ENCODE measurements around the gene RAD9A.
"Not testable (repeated sequence)": the region's sequence is repeated elsewhere in the genome, so short reads cannot be mapped to it uniquely, and the experiment has no call there.

Gene RAD9A

DNA sequence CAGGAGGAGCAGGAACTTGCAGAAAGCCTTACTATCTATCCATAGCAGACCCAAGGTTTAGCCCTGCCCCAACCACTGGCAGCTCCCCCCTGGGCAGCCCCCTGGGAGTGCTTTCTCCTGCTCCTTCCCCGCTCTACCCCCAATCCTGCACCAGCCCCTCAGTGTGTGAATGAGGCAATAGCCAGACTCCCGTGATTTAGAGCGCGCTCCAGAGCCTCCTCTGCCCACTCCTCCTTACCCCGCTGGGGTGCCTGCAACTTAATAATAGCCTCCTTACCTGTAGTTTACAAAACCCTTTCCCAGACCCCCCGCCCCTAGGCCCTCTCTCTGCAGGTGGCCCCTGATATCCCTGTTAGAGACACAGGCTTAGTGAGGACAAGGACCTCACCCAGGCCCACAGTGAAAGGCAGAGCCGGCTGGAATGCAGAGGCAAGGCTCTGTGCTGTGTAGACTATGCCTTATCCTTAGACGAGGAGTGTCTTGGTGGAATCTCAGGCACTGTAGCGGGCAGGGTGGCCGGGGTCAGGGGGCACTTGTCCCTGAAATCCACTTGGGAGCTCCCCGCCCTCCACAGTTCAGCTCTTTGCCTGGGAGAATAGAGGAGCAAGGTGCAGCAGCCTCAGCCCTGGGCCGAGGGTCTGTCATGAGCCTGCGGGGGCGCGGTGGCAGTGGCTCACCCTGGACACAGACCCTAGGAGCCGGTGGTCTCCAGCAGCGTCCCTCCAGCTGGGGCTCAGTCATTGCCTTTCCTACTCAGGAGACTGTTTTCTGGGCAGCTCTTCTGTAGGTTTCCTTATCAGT, 19.4 kb downstream of the RAD9A start:
- FAIRE-seq = no peak

DNA sequence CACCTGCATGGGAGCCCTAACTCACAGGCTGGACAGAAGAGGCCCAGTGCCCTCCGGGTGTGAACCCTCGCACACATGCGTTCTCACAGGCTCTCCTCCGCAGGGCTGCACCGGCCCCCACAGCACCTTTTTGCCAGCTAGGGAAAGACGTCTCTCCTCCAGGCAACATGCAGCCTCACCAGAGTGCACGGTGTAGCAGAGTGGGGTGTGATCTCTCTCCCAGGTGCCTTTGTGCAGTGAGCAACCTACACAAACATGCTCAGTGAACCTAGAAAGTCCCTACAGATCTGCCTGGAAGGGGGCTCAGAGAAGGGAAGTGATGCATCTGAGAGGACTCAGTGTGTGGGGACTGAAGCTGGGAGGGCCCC, 20.0 kb downstream of the RAD9A start:
- FAIRE-seq = no peak

DNA sequence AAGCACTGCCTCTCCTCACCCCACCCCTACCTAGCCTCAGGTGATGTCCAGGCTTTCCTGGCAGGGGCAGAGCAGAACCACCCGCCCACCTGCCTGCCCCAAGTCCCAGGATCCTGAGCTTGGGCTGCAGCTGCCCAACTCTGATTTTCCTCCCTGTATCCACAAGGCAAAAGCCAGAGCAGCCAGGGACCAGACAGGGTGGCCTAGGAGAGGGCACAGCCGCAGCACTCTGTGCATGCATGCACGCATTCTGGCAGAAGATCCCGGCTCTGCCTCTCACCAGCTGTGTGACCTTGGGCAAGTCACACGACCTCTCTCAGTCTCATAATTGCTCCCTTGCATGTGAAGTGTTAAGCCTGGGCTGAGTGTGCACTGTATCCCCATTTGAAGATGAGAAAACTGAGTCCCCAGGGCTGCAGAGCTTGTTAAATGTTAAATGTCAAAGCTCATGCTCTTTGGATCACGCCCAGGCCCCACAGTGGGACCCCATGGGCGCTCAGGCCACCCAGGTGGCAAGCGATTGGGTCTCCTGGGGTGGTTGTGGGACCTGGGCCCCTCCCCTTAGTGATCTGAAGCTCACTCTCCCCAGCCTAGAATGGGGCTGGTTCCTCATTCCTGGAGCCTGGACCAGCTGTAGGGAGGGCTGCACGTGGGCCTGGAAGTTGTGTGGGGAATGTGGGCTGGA, 20.9 kb downstream of the RAD9A start:
- FAIRE-seq = no peak

DNA sequence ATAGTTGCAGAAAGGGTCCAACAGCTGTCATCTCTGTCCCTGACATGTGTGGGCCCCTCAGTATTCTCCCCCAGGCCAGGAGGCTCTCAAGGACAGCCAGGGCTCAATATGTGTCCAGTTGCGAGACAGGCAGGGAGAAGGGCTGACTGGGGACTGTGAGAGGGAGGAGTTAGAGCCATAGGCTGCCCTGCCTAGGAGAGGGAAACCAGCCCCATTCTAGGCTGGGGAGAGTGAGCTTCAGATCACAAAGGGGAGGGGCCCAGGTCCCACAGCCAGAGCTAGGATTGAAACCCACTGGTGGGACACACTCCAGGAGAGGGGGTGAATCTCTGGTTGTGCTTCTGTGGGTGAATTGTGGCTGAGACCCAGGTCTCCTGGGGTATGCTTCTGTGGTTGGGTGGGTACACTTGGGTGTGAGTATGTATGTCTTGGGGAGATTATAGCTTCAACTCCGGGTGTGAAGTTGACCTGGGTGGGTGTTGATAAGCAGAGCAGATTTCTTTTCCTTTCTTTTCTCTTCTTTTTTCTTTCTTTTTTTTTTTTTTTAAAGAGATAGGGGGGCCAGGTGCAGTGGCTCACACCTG, 21.6 kb downstream of the RAD9A start:
- FAIRE-seq = no peak

DNA sequence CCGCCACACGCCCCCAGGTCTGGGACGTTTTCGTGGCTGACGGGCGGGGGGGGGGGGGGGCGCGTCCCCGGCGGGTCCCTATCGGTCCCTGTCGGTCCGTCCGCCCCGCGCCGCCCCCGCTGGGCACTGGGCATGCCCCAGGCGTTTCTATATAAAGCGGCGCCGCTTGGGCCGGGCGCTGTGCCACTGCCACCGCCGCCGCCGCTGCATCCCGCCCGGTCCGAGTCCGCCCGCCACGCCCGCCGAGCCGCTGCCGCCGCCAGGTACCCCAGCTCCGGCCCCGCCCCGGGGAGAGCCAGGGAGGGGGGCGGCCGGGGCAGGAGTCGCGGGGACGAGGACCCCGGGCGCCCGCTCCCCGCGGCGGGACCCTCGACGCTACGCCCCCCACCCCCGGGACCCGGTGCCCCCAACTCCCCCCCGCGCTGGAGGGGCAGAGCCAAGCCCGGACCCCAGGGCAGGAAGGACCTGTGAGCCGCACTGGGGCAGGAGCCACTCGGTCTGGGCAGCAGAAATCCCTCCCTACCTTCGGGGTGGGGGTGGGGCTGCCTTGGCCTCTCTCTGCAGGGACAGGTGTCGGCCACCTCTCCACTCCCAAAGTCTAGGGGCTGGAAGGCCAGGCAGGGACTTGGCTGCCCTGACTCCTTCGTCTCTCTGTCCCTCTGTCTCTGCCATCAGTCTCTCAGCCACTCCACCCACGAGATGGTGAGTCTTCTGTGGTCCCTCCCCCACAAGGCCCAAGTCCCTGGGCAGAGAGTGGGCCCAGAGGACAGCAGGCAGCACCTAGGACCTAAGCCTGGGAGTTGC, 23.9 kb downstream of the RAD9A start, which contains the start of gene CARNS1:
Gene CARNS1, plus strand, starts transcription at position 178 of the 804 bp plus-strand sequence. Its CDS starts 522 bp downstream, at position 700.
- no peak for FAIRE-seq

DNA sequence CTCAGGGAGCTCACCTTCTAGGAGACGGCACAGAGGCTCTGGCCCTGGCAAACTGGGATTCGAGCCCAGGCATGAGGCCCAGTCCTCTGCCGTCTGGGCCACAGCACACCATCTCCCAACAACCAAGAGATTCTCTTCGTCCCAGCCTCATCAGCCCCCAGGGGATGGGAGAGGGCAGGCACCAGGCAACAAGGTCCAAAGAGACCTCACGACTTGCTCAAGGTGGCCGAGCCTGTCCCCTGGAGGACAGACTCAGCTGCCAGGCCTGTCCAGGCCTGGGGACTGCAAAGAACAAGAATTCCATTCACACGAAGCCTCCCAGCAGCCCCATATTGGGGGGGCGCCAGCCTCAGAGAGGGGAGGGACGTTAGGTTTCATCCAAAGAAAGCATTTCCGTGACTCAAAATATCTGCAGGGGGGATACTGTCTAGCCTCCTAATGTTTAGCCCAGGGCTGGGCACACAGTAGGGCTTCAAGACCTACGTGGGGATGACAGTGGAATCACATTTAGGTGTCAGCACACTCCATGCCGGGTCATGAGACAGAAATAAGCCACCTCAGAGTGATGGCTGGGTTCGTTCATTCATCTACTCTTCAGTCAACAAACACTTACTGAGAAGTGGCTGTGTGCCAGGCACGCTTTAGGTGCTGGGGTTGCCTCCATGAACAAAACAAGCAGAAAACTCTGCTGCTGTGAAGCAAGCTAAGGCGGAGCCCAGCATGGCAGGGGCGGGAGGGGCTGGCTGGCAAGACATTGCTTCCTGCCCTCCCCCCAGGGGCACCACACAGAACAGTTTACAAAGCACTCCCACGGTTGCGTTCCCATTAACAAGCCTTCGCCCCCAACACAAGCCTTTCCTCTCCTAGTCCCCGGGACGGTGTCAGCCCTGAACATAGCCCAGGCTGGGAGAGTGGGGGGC, 24.9 kb downstream of the RAD9A start:
- no peak for FAIRE-seq

DNA sequence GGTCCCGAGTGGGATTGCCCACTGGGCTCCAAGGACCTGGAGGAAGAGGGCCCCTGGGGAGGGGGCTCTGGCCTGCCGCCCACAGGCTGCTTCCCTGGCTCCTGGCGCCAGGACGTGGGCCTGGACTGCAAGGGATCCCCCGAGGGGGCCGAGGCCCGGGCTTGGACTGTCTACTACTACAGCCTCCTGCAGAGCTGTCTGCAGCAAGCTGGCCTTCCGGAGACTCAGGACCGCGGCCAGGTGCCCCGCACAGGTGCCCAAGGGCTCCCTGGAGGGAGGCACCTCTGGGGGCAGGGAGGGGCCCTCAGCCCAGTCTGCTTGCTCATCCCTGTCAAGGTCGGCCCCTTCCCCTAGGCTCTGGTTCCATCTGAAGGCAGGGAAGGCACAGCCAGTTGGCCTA, 25.6 kb downstream of the RAD9A start:
- FAIRE-seq = no peak

DNA sequence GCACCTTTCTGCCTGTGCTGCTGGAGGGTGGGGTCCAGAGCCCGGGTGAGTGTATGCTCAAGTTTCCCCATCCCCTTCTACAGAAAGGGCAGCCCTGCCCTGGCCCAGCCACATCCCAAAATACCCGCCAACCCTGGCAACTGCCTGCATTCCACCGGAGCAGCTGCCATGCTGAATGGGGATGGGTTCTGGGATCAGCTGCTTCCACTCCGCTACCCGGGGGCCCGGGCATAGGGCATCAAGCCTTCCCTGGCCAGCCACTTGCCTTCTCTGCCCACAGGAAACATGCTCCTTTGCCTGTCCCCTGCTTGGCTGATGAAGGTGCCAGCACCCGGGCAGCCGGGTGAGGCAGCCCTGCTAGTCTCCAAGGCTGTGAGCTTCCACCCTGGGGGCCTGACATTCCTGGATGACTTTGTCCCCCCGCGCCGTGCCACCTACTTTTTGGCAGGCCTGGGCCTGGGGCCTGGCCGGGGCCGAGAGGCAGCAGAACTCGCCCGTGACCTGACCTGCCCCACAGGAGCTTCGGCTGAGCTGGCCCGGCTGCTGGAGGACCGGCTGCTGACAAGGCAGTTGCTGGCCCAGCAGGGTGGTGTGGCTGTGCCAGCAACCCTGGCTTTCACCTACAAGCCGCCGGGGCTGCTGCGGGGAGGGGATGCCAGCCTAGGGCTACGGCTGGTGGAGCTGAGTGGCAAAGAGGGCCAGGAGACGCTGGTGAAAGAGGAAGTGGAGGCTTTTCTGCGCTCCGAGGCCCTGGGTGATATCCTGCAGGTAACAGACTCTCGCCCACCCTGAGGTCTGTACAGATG, 26.9 kb downstream of the RAD9A start:
- no peak for FAIRE-seq

DNA sequence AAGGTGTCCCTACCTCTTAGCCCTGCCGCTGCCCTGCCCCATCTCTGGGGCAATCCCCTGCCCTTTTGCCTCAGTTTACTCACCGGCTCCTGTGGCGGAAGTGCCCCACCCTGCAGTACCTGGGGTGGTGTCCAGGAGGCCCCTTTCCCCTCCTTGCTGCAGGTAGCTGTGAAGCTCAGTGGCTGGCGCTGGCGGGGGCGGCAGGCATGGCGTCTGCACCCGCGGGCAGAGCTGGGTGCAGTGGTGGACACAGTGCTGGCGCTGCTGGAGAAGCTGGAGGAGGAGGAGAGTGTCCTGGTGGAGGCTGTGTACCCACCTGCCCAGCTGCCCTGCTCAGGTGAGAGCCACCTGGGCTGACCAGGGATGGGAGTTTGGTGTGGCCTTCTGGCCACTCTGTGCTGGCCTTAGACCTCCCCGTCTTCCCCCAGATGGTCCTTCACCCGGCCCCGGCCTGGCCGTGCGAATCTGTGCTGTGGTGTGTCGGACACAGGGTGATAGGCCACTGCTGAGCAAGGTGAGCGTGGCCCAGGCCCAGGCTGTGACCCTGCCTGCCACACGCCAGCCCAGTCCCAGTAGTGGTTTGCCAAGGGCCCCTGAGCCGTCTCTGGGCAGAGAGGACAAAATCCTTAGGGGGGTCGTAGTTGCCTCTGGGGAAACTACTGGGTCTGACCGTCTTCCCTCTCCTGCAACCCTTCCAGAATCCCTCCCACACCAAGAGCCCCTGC, 27.7 kb downstream of the RAD9A start:
- no peak for FAIRE-seq

DNA sequence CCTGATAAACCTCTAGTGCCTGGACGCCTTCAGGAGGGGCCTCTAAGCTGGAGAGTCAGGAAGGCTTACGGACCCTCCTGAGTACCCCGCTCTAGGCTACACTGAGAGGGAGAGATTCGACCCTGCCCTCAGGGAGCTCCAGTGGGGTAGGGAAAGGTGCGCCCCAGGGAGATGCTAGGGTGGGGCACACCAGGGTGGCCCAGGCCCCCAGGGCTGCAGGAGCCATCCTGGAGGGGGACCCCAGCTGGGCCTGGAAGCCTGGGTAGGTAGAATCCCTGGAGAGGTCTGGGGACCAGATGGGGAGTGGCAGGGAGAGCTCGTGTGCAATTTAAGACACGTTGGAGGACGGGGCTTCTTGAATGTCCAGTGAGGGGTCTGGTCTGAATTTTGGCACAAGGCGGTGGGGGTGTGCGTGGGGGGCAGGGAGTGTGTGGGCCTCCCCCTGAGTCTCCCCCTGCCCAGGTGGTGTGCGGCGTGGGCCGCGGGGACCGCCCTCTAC, 28.4 kb downstream of the RAD9A start:
- no peak for FAIRE-seq

DNA sequence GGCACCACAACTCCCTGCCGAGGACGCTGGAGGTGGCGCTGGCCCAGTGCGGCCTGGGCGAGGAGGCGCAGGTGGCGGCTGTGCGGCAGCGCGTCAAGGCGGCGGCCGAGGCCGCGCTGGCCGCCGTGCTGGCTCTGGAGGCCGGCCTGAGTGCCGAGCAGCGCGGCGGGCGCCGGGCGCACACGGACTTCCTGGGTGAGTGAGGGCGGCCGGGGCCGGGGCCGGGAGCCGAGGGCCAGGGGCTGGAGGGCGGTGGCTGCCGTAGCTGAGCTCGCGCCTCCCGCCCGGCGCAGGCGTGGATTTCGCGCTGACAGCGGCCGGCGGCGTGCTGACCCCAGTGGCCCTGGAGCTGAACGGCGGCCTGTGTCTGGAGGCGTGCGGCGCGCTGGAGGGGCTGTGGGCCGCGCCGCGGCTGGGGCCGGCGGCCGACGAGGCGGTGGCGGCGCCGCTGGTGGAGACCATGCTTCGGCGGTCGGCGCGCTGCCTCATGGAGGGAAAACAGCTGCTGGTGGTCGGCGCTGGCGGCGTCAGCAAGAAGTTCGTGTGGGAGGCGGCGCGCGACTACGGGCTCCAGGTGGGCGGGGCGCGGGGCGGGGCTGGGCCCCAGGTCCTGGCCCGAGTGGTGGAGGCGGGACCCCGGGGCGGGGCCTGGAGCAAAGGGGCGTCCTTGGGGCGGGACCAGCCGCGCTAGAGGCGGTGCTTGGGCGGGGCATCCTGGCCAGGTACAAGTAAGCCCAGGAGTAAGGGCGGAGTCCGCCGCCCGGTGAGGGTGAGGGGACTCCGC, 29.1 kb downstream of the RAD9A start:
- FAIRE-seq = no peak

DNA sequence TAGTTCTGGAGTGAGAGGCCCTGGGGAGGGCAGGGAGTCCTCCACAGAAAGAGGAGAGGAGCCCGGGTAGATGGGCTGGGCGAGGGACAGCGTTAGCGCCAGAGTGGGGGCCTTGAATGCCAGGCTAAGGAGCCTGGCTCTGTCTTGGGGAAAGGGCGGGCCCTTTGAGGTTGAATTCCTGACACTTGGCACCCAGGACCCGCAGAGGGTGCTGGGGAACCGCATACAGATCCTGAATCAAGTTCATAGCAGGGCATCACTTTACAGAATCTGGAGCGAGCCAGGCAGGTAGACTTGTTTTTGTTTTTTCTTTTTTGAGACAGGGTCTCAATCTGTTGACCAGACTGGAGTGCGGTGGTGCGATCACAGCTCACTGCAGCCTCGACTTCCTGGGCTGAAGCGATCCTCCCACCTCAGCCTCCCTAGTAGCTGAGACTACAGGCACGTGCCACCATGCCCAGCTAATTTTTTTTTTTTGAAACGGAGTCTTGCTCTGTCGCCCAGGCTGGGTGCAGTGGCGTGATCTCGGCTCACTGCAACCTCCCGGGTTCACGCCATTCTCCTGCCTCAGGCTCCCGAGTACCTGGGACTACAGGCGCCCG, 29.7 kb downstream of the RAD9A start:
- FAIRE-seq = no peak

DNA sequence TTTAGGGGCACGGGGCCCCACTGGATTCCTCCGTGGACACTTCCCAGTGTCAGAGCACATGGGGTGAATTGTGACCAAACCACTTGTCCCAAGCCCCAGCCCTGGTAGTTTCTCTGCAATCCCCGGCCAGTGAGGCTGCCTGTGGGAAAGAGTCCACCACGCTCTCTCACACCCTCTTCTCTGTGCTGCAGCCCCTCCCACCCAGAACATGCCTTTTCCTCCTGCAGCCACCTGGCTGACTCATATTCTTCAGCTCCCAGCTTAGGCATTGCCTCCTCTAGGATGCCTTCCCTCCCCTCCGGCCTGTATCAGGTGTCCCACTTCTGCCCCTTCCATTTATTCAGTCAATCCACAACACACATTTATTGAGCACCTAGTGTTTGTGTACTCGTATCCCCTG, 31.1 kb downstream of the RAD9A start:
- FAIRE-seq = no peak

DNA sequence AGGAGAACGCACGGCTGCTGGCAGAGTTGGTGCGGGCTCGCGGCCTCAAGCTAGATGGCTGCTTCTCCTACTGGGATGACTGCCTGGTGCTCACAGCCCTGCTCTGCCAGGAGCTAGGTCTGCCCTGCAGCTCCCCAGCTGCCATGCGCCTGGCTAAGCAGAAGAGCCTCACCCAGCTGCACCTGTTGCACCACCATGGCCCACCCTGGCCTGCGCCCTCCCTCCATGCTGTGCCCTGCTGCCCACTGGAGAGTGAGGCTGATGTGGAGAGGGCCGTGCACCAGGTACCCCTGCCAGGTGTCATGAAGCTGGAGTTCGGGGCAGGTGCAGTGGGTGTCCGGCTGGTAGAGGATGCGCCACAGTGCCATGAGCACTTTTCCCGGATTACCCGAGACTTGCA, 31.7 kb downstream of the RAD9A start:
- no peak for FAIRE-seq

DNA sequence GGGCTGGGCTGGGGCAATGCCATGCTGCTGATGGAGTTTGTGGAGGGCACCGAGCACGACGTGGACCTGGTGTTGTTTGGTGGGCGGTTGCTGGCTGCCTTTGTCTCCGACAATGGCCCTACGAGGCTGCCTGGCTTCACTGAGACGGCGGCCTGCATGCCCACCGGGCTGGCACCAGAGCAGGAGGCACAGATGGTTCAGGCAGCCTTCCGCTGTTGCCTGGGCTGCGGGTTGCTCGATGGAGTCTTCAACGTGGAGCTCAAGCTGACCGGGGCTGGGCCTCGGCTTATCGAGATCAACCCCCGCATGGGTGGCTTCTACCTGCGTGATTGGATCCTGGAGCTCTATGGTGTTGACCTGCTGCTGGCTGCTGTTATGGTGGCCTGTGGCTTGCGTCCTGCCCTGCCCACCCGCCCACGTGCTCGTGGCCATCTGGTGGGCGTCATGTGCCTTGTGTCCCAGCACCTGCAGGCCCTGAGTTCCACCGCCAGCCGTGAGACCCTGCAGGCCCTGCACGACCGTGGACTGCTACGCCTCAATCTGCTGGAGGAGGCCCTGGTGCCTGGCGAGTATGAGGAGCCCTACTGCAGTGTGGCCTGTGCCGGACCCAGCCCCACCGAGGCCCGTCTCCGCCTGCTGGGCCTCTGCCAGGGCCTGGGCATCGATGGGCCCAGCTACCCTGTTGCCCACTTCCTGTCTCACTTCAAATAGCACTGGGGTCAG, 32.3 kb downstream of the RAD9A start:
- no peak for FAIRE-seq

DNA sequence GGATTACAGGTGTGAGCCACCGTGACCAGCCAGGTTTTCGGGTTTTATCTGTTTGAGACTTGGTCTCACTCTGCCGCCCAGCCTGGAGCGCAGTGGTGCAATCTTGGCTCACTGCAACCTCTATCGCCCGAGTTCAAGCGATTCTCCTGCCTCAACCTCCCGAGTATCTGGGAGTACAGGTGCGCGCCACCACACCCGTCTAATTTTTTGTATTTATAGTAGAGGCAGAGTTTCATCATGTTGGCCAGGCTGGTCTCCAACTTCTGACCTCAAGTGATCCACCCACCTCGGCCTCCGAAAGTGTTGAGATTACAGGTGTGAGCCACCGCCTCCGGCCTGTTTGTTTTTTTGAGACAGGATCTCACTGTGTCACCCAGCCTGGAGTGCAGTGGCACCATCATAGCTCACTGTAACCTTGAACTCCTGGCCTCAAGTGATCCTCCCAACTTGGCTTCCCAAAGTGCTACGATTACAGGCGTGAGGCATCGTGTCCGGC, 35.6 kb downstream of the RAD9A start:
- not testable (repeated sequence) for FAIRE-seq

DNA sequence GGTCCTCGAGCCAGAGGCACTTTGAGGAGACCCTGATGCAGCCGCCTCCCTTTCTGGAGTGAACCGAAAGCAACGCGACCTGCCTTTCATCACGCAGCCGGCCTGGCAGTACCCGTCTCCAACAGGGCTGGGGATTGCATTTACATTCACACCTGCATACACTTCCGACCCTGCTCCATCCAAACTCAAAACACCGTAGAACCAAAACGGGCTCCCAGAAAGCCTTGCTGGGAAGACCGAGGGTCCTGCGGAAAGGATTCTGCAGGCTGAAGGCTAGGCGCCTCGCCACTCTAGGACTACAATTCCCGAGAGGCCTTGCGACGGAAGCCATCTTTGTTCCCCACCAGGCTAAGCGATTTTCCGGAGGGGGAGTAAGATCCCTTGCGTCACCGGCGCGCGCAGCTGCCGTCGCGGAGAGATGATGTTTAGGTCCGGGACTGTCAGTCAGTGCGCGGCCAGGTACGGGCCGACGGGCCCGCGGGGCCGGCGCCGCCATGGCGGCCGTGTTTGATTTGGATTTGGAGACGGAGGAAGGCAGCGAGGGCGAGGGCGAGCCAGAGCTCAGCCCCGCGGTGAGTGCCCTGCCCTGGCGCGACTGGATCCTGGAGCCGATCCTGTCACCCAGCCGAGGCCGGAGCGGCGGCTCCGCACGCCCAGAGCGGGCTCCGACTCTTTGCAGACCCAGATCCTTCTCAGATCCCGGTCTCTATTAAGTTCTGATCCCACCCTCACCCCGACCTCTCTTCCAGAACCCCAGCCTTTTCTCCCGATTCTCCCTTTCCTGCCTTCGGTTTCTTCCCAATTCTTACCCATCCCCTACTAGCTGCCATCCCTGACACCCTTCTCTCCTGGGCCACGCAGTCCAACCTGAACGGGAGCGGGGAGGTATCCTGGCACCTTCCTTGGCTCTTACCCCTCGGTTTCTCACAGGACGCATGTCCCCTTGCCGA, 36.5 kb downstream of the RAD9A start, which contains the start of gene RPS6KB2:
Gene RPS6KB2, plus strand, starts transcription at position 443 of the 950 bp plus-strand sequence. Its CDS starts 52 bp downstream, at position 495.
- peak; percentile 87 for FAIRE-seq

Measured in endometrium (tissue), 2 donors.